ENCODE measurements around the gene COL9A1. TPM values are rescaled to one million over a fixed set of nuclear protein-coding genes. Genes with fewer than 3 reads are reported as not detected.

COL9A1 gene
- total RNA-seq, 1 experiment from 2014 or later = not detected

GRCh38 chr6:70188202-70188601 is 114.7 kb downstream of the COL9A1 start (continued):
- no peak for TF ChIP-seq ZNF274 (IDR thresholded peaks at IDR 0.05; ENCODE audit: low read depth, low read length)
- no peak for TF ChIP-seq MAX (IDR thresholded peaks at IDR 0.05)

- BruUV-seq (replicated peaks) = no TSS peak
- no peak for ATAC-seq
- Histone ChIP-seq H3K4me2 (ENCODE audit: low read length) (no peak overlapping the region), H3K4me3 (replicated peaks in 1 of 2; ENCODE audit: low read depth in 1 of 2, low read length in 2 of 2) (no peak overlapping the region), H3K9ac (ENCODE audit: low read length) (no peak overlapping the region), H3K27ac (ENCODE audit: low read depth, low read length) (no peak overlapping the region), H3K27me3 (ENCODE audit: insufficient read depth, low read length) (peaks cover 29% of the 10 kb centered on the region), H2AFZ (ENCODE audit: low read depth, low read length, poor library complexity, severe bottlenecking) (no peak overlapping the region), H3K4me1 (ENCODE audit: control insufficient read depth in 1 of 2, insufficient read depth in 2 of 2, low read length in 2 of 2) (no peaks in the 10 kb centered on the region), H3K9me2 (ENCODE audit: insufficient read depth) (no peaks in the 10 kb centered on the region), H3K9me3 (ENCODE audit: control insufficient read depth in 1 of 2, insufficient read depth in 1 of 2, low read depth in 1 of 2, low read length in 2 of 2) (no peaks in the 10 kb centered on the region), H3K79me2 (ENCODE audit: insufficient read depth, low read length) (no peaks in the 10 kb centered on the region), H4K20me1 (ENCODE audit: insufficient read depth) (no peaks in the 10 kb centered on the region), H3K36me3 (ENCODE audit: control insufficient read depth in 1 of 2, insufficient read depth in 2 of 2, low read length in 2 of 2) (no peaks in the 10 kb centered on the region)
- no peak for DNase-seq (ENCODE audit: low read depth, low spot score)
- TF ChIP-seq SP1 (IDR thresholded peaks at IDR 0.05; ENCODE audit: low read depth) (no peak), ELF1 (IDR thresholded peaks at IDR 0.05; ENCODE audit: borderline replicate concordance, low read depth) (no peak), FOSL1 (IDR thresholded peaks at IDR 0.05; ENCODE audit: low read depth) (no peak), REST (IDR thresholded peaks at IDR 0.05; ENCODE audit: low read depth) (no peak), EGR1 (IDR thresholded peaks at IDR 0.05; ENCODE audit: low read depth) (no peak)
- intact Hi-C loops (cut with micrococcal nuclease) = no loop called here
- ChIA-PET RAD21 (ENCODE audit: low non-redundant PET in 1 of 2, low total read pairs in 2 of 2, uncharacterized antibody in 2 of 2, unreplicated experiment in 2 of 2) (no interaction called here), POLR2A (no interaction called here), CTCF (no interaction called here)
These were observed 116.4 kb downstream of the COL9A1 start for GRCh38 chr6:70186461-70186860.

Data from HCT116 (cell line).